ENCODE data around the gene IGFBP7.

- no peak for TF ChIP-seq CTCF (IDR thresholded peaks at IDR 0.05)
- TF ChIP-seq POLR2A (IDR thresholded peaks at IDR 0.05), result no peak
These were observed 14.2 kb downstream of the IGFBP7 start for GRCh38 chr4:57095956-57096355.

Data from adrenal gland (tissue), 5 donors.